GM23338 (cell line): ENCODE results near the gene CECR2. TPM values are rescaled to one million over a fixed set of nuclear protein-coding genes. Genes with fewer than 3 reads are reported as not detected.

Experiments used
- ATAC-seq: fragments of 200-7000 bp; cut with Tn5 transposase; 3 replicates; pipeline ENCODE4 v1.9.1; 2020
- DNase-seq: peaks from one replicate; pipeline ENCODE4 v3.0.0-alpha.2; 2015; ENCODE audit warnings: low spot score
- H2AFZ ChIP-seq: fragments of 200-600 bp; sonication (generic); 2 replicates; pipeline ENCODE4 v1.8.0; 2016; ENCODE audit warnings: antibody characterized with exemption, mild to moderate bottlenecking, moderate library complexity
- H3F3A ChIP-seq: fragments of 200-600 bp; sonication (generic); replicated peaks from 2 replicates; pipeline ENCODE4 v1.8.0; 2017; ENCODE audit warnings: antibody characterized with exemption, mixed run types, low read depth
- H3K27ac ChIP-seq: fragments of 200-600 bp; sonication (generic); 2 replicates; pipeline ENCODE4 v1.6.1; 2016; ENCODE audit warnings: low read depth
- H3K27me3 ChIP-seq: fragments of 200-600 bp; sonication (generic); 2 replicates; pipeline ENCODE4 v1.8.0; 2016; ENCODE audit warnings: mild to moderate bottlenecking, mixed run types, moderate library complexity; ENCODE audit not compliant: insufficient read depth
- H3K36me3 ChIP-seq: fragments of 200-600 bp; sonication (generic); 2 replicates; pipeline ENCODE4 v1.8.0; 2016; ENCODE audit warnings: mild to moderate bottlenecking; ENCODE audit not compliant: insufficient read depth
- H3K4me1 ChIP-seq: fragments of 200-600 bp; sonication (generic); 2 replicates; pipeline ENCODE4 v1.8.0; 2016; ENCODE audit warnings: mild to moderate bottlenecking, moderate library complexity; ENCODE audit not compliant: insufficient read depth
- H3K4me2 ChIP-seq: fragments of 200-600 bp; sonication (generic); 2 replicates; pipeline ENCODE4 v1.7.1; 2017; ENCODE audit warnings: mixed run types
- H3K4me3 ChIP-seq: fragments of 200-600 bp; sonication (generic); 2 replicates; pipeline ENCODE4 v1.6.1; 2016; ENCODE audit warnings: mixed run types
- H3K79me2 ChIP-seq: fragments of 200-600 bp; sonication (generic); replicated peaks from 2 replicates; pipeline ENCODE4 v1.8.0; 2017; ENCODE audit warnings: mild to moderate bottlenecking; ENCODE audit not compliant: insufficient read depth
- H3K9me2 ChIP-seq: fragments of 200-600 bp; sonication (generic); 2 replicates; pipeline ENCODE4 v1.8.0; 2017; ENCODE audit not compliant: insufficient read depth
- H4K20me1 ChIP-seq: fragments of 200-600 bp; sonication (generic); replicated peaks from 2 replicates; pipeline ENCODE4 v1.8.0; 2017; ENCODE audit warnings: mild to moderate bottlenecking; ENCODE audit not compliant: insufficient read depth
- H3K27ac Mint-ChIP-seq: 2 replicates; pipeline ENCODE4 v1.8.0; 2020; ENCODE audit warnings: inconsistent platforms, mild to moderate bottlenecking, moderate library complexity, mixed read lengths
- H3K27me3 Mint-ChIP-seq: 3 replicates; pipeline ENCODE4 v1.8.0; 2022; ENCODE audit warnings: low read depth, mild to moderate bottlenecking, moderate library complexity, mixed read lengths, inconsistent platforms; ENCODE audit not compliant: insufficient read depth, poor library complexity
- H3K36me3 Mint-ChIP-seq: 3 replicates; pipeline ENCODE4 v1.8.0; 2021; ENCODE audit warnings: low read depth, mild to moderate bottlenecking, inconsistent platforms, moderate library complexity, mixed read lengths
- H3K4me1 Mint-ChIP-seq: 3 replicates; pipeline ENCODE4 v1.8.0; 2020; ENCODE audit warnings: mild to moderate bottlenecking, inconsistent platforms, mixed read lengths
- H3K4me3 Mint-ChIP-seq: 3 replicates; pipeline ENCODE4 v1.8.0; 2021; ENCODE audit warnings: moderate library complexity, mild to moderate bottlenecking, inconsistent platforms, mixed read lengths
- H3K9me3 Mint-ChIP-seq: 3 replicates; pipeline ENCODE4 v1.8.0; 2020; ENCODE audit warnings: moderate library complexity, mild to moderate bottlenecking, inconsistent platforms, mixed read lengths
- CREB1 ChIP-seq: fragments of 250-450 bp; sonication (Bioruptor Pico); IDR thresholded peaks from 2 replicates; pipeline ENCODE4 v1.5.0; 2020; ENCODE audit warnings: low read depth, mild to moderate bottlenecking, moderate library complexity
- EZH2 ChIP-seq: fragments of 200-600 bp; sonication (generic); IDR thresholded peaks from one replicate; pipeline ENCODE4 v1.8.0; 2017; ENCODE audit warnings: antibody characterized with exemption, mild to moderate bottlenecking, low read depth; ENCODE audit not compliant: unreplicated experiment
- EZH2phosphoT487 ChIP-seq: fragments of 200-600 bp; sonication (generic); IDR thresholded peaks from one replicate; pipeline ENCODE4 v1.8.1; 2018; ENCODE audit warnings: antibody characterized with exemption; ENCODE audit not compliant: unreplicated experiment
- NANOG ChIP-seq: IDR thresholded peaks from 2 replicates; pipeline ENCODE4 v1.6.1; 2016; ENCODE audit warnings: antibody characterized with exemption, borderline replicate concordance
- ZNF114 ChIP-seq: fragments of 250-450 bp; sonication (Bioruptor Pico); IDR thresholded peaks from 2 replicates; pipeline ENCODE4 v1.5.0; 2020; ENCODE audit warnings: mild to moderate bottlenecking, moderate library complexity
- ZNF331 ChIP-seq: fragments of 250-450 bp; sonication (Bioruptor Pico); IDR thresholded peaks from 2 replicates; pipeline ENCODE4 v1.5.0; 2020; ENCODE audit warnings: low read depth, mild to moderate bottlenecking, moderate library complexity
- polyA plus RNA-seq: library from polyadenylated mRNA; unstranded; fragments of >200 nt; fragmentation: Nextera tagmentation; extraction: Ambion mirVana; gene quantifications from 2 replicates; pipeline ENCODE4 v1.2.1, GENCODE V29; 2016
- total RNA-seq: library from RNA; depleted of rRNA; stranded (reverse); fragments of >200 nt; shearing (Covaris generic); gene quantifications from 2 replicates; pipeline ENCODE4 v1.2.3, GENCODE V29; 2014
- TF ChIP-seq, protein P1 (sequence below): IDR thresholded peaks from one replicate; pipeline ENCODE4 v1.6.1; 2018; ENCODE audit warnings: antibody characterized with exemption; ENCODE audit not compliant: unreplicated experiment

Gene CECR2
- total and polyA plus RNA-seq, 2 experiments from 2014 or later = 18.4 to 110 TPM

DNA sequence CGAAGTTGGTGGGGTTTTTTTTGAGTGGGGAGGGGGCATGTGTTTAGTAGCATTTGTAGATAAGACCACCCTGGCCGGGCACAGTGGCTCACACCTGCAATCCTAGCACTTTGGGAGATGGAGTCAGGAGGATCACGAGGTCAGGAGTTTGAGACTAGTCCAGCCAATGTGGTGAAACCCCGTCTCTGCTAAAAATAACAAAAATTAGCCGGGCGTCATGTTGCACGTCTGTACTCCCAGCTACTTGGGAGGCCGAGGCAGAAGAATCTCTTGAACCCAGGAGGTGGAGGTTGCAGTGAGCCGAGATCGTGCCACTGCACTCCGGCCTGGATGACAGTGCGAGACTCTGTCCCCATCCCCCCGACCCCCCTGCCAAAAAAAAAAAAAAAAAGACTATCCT lies 34.6 kb downstream of the CECR2 start:
- Mint-ChIP-seq H3K4me3 (no peak overlapping the region), H3K36me3 (peaks cover 6% of the 10 kb centered on the region; the same call in 2 of the 3 replicates), H3K27me3 (peaks cover 1% of the 10 kb centered on the region), H3K9me3 (no peaks in the 10 kb centered on the region), H3K4me1 (peaks cover 38% of the 10 kb centered on the region), H3K27ac (no peak overlapping the region)
- no peak overlapping the region for H3K27ac ChIP-seq
- no peaks in the 10 kb centered on the region for H3K27me3 ChIP-seq
- no peaks in the 10 kb centered on the region; the same call in 1 of the 2 replicates for H3F3A ChIP-seq
- no peaks in the 10 kb centered on the region for H3K9me2 ChIP-seq
- no peak for DNase-seq
- peaks cover 100% of the 10 kb centered on the region for H3K79me2 ChIP-seq
- H3K4me3 ChIP-seq = no peak overlapping the region
- peaks cover 30% of the 10 kb centered on the region for H3K4me1 ChIP-seq
- no peak overlapping the region for H2AFZ ChIP-seq
- ATAC-seq = no peak
- H3K4me2 ChIP-seq = no peak overlapping the region
- TF ChIP-seq EZH2phosphoT487 = no peak
- TF ChIP-seq ZNF331 (CRISPR knock-in tag) = no peak
- no peak for TF ChIP-seq CREB1 (CRISPR knock-in tag)
- peaks cover 86% of the 10 kb centered on the region for H4K20me1 ChIP-seq
- H3K36me3 ChIP-seq = no peaks in the 10 kb centered on the region

DNA sequence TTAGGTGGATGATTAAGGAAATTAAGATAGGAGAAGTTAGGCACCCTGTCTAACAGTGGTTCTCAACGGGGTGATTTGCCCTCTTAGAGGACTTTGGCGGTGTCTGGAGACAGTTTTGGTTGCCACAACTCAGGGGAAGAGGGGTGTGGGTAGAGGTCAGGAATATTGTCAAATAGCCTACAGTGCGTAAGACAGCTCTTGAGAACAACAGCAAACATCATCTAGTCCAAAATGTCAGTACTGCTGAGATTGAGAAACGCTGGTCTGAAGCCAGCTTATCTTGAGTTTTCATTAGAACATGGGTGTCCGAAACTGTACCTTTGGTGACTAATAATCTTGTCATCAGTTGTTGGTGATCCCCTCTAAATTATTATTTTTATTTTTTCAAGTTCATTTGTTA lies 38.4 kb downstream of the CECR2 start:
- DNase-seq (no peak), ATAC-seq (no peak)
- no peak for TF ChIP-seq EZH2
- TF ChIP-seq NANOG = no peak
- TF ChIP-seq, protein P1, sequence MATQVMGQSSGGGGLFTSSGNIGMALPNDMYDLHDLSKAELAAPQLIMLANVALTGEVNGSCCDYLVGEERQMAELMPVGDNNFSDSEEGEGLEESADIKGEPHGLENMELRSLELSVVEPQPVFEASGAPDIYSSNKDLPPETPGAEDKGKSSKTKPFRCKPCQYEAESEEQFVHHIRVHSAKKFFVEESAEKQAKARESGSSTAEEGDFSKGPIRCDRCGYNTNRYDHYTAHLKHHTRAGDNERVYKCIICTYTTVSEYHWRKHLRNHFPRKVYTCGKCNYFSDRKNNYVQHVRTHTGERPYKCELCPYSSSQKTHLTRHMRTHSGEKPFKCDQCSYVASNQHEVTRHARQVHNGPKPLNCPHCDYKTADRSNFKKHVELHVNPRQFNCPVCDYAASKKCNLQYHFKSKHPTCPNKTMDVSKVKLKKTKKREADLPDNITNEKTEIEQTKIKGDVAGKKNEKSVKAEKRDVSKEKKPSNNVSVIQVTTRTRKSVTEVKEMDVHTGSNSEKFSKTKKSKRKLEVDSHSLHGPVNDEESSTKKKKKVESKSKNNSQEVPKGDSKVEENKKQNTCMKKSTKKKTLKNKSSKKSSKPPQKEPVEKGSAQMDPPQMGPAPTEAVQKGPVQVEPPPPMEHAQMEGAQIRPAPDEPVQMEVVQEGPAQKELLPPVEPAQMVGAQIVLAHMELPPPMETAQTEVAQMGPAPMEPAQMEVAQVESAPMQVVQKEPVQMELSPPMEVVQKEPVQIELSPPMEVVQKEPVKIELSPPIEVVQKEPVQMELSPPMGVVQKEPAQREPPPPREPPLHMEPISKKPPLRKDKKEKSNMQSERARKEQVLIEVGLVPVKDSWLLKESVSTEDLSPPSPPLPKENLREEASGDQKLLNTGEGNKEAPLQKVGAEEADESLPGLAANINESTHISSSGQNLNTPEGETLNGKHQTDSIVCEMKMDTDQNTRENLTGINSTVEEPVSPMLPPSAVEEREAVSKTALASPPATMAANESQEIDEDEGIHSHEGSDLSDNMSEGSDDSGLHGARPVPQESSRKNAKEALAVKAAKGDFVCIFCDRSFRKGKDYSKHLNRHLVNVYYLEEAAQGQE = no peak
- no peak for TF ChIP-seq ZNF114 (CRISPR knock-in tag)
- no peak for TF ChIP-seq ZNF331 (CRISPR knock-in tag)
- Mint-ChIP-seq H3K9me3 (no peaks in the 10 kb centered on the region), H3K4me1 (peaks cover 42% of the 10 kb centered on the region), H3K4me3 (no peak overlapping the region), H3K36me3 (0 out of 3 replicates have a peak, but pooled peaks cover 3% of the 10 kb centered on the region), H3K27me3 (peaks cover 4% of the 10 kb centered on the region), H3K27ac (peak overlapping the region; percentile 77; the same call in 1 of the 2 replicates)
- no peak overlapping the region for H3K4me3 ChIP-seq
- peaks cover 72% of the 10 kb centered on the region for H4K20me1 ChIP-seq
- H3K27me3 ChIP-seq = no peaks in the 10 kb centered on the region
- no peak overlapping the region for H2AFZ ChIP-seq
- H3K36me3 ChIP-seq = no peaks in the 10 kb centered on the region
- H3K79me2 ChIP-seq = peaks cover 93% of the 10 kb centered on the region
- H3F3A ChIP-seq = no peaks in the 10 kb centered on the region; the same call in 1 of the 2 replicates
- no peaks in the 10 kb centered on the region for H3K9me2 ChIP-seq
- H3K27ac ChIP-seq = 0 out of 2 replicates have a peak overlapping the region, but pooled peaks have one; percentile 48
- H3K4me2 ChIP-seq = no peak overlapping the region
- peaks cover 40% of the 10 kb centered on the region for H3K4me1 ChIP-seq
